ENCODE measurements around the gene SH3PXD2B. TPM values are rescaled to one million over a fixed set of nuclear protein-coding genes. Genes with fewer than 3 reads are reported as not detected.
A peak's percentile ranks its signal among the peaks of the same experiment; 100 is the strongest.

Gene SH3PXD2B
- total RNA-seq, 1 donor = 46.7 TPM

DNA sequence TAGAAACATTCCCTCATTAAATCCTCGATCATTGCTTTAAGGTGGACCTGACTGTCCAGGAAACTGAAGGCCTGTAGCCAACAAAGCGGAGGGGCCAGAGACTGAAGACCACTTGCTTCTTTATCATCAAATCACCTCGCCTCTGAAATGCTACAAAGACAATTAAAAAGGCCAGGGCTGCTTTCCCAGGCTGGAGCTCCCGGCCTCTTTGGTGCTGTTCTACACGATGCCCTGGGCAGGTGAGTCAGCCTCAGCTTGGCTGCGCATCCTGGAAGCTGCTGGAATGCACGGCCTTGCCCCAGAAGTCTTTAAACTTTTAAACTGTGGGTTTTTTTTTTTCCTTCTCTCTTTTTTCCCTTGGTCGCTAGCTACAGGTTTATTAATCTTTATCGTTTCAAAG, 46.5 kb downstream of the SH3PXD2B start:
- no peak for TF ChIP-seq CTCF (IDR thresholded peaks at IDR 0.05; ENCODE audit: insufficient read depth, low read length)
- peak; percentile 77 for DNase-seq (ENCODE audit: low read depth)
- H3K4me3 ChIP-seq (ENCODE audit: low read depth, low read length) = no peak overlapping the region

GRCh38 chr5:172407241-172407691, 47.1 kb downstream of the SH3PXD2B start:
- no peak for TF ChIP-seq CTCF (IDR thresholded peaks at IDR 0.05; ENCODE audit: insufficient read depth, low read length)
- no peak overlapping the region for H3K4me3 ChIP-seq (ENCODE audit: low read depth, low read length)
- peak; percentile 60 for DNase-seq (ENCODE audit: low read depth)

DNA sequence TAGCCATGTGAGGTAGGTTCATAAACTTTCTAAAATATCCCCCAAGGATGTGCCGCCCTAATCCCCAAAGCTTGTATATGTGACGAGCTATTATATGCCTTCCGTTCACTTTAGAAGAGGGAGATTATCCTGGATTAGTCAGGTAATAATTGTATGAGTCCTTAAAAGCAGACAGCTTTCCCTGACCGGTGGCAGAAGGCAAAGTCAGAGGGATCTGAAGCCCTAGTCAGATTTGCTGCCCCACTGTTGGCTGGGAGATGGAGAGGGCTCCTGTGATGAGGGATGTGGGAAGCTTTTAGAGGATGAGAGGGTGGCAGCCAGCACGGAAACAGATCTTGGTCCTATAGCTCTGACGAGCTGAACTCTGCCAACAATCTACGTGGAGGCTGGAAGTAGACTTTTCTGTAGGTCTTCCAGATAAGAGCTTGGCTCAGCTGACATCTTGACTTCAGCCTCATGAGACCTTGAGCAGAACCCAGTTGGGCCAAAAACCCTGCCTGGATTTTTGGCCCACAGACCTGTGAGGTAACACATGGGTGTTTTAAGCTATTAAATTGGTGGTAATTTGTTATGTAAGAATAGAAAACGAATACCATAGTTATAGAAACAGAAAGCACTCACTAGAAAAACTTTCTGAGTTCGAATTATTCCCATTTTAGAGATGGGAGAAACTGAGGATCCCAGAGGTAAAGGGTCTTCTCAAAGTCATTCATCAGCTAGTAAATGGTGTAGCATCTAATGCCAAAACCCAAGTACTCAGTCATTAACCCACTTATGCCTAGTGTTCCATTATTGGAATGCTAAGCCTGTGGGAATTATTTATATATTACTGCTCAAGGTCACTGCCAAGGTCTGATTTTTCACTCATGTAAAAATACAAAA, 48.9 kb downstream of the SH3PXD2B start:
- H3K4me3 ChIP-seq (ENCODE audit: low read depth, low read length) = no peak overlapping the region
- TF ChIP-seq CTCF (IDR thresholded peaks at IDR 0.05; ENCODE audit: insufficient read depth, low read length) = no peak
- DNase-seq (ENCODE audit: low read depth) = peak; percentile 46

- no peak for TF ChIP-seq CTCF (IDR thresholded peaks at IDR 0.05; ENCODE audit: insufficient read depth, low read length)
- no peak for DNase-seq (ENCODE audit: low read depth)
- no peak overlapping the region for H3K4me3 ChIP-seq (ENCODE audit: low read depth, low read length)
Measured at GRCh38 chr5:172404746-172405145, 49.6 kb downstream of the SH3PXD2B start.

GRCh38 chr5:172403817-172404216, 50.5 kb downstream of the SH3PXD2B start:
- no peak for DNase-seq (ENCODE audit: low read depth)
- H3K4me3 ChIP-seq (ENCODE audit: low read depth, low read length) = no peak overlapping the region
- TF ChIP-seq CTCF (IDR thresholded peaks at IDR 0.05; ENCODE audit: insufficient read depth, low read length) = no peak

DNA sequence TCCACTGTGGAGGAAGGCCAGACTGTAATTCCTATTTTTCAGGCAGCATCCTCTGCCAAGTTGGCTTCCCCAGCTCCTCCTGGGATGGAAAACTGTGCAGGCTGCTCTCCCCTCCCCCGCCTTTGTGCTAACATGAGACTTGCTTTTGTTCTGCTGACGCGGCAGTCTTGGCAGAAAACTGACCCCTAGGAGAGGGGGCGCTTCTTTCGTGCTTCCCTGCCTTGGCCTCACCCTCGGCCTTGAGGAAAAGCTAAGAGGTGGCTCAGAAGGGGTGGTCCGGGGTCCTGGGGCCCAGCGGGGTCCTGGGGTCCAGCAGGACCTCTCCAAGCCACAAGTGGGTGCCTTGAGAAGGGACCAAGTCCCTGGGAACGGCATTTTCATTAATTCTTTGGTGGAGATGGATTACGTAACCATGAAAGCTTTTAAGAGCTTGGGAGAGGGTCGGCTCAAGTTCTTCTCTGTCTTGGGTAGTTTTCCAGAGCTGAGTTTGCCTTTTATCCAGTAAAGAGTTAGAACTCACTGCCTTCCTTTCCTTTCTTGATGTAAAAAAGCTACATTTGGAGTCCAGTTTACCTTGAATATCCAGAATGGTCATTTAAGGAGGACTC, 51.0 kb downstream of the SH3PXD2B start:
- H3K4me3 ChIP-seq (ENCODE audit: low read depth, low read length) = no peak overlapping the region
- TF ChIP-seq CTCF (IDR thresholded peaks at IDR 0.05; ENCODE audit: insufficient read depth, low read length) = peak; percentile 16
- DNase-seq (ENCODE audit: low read depth) = peak; percentile 96
